GM12878 (cell line): Measurements from ENCODE around the gene NUAK2. TPM values are rescaled to one million over a fixed set of nuclear protein-coding genes. Genes with fewer than 3 reads are reported as not detected.
A peak's percentile ranks its signal among the peaks of the same experiment; 100 is the strongest.

Experiments used
- ATF3 ChIP-seq: IDR thresholded peaks from 2 replicates; pipeline ENCODE4 v1.6.1; 2011; ENCODE audit warnings: low read depth, mild to moderate bottlenecking, low read length, moderate library complexity, borderline replicate concordance; ENCODE audit errors: extremely low read depth
- CHD2 ChIP-seq: IDR thresholded peaks from 2 replicates; pipeline ENCODE4 v1.6.1; 2011; ENCODE audit warnings: low read depth, low read length, improper control_type of control experiment, borderline replicate concordance
- CREM ChIP-seq: IDR thresholded peaks from 2 replicates; pipeline ENCODE4 v1.6.1; 2014; ENCODE audit warnings: antibody characterized with exemption, low read depth
- CTCF ChIP-seq, 3 experiments: IDR thresholded peaks in 2 of 3; conservative IDR thresholded peaks in 1 of 3; 2 replicates each; pipeline ENCODE4 v1.5.1; 2011; ENCODE audit warnings: low read depth in 3 of 3, low read length in 3 of 3, mild to moderate bottlenecking in 3 of 3, control low read depth in 2 of 3, moderate library complexity in 2 of 3, inconsistent platforms in 1 of 3, mixed read lengths in 1 of 3; ENCODE audit not compliant: control insufficient read depth in 2 of 3, insufficient read depth in 1 of 3; ENCODE audit errors: extremely low read depth in 1 of 3
- EGR1 ChIP-seq, 2 experiments: IDR thresholded peaks; 1 replicate in 1 of 2; 2 replicates in 1 of 2; pipeline ENCODE4 v1.6.1; 2011 to 2012; ENCODE audit warnings: low read depth in 2 of 2, low read length in 2 of 2, borderline replicate concordance in 1 of 2, mild to moderate bottlenecking in 1 of 2, moderate library complexity in 1 of 2
- ESRRA ChIP-seq: IDR thresholded peaks from 2 replicates; pipeline ENCODE4 v1.6.1; 2012; ENCODE audit warnings: mild to moderate bottlenecking, low read length, improper control_type of control experiment
- GABPA ChIP-seq: IDR thresholded peaks from 2 replicates; pipeline ENCODE4 v1.6.1; 2014; ENCODE audit warnings: antibody characterized with exemption, low read depth, mild to moderate bottlenecking, inconsistent platforms
- HCFC1 ChIP-seq: fragments of 150-350 bp; IDR thresholded peaks from 2 replicates; pipeline ENCODE4 v1.6.1; 2014; ENCODE audit warnings: low read length
- HDGF ChIP-seq: fragments of 450-650 bp; IDR thresholded peaks from 2 replicates; pipeline ENCODE4 v1.6.1; 2016; ENCODE audit warnings: antibody characterized with exemption
- MEF2A ChIP-seq: IDR thresholded peaks from 2 replicates; pipeline ENCODE4 v1.6.1; 2011; ENCODE audit warnings: low read depth, mild to moderate bottlenecking, low read length, moderate library complexity; ENCODE audit not compliant: insufficient read depth
- POU2F2 ChIP-seq: IDR thresholded peaks from 3 replicates; pipeline ENCODE4 v1.6.1; 2011; ENCODE audit warnings: low read depth, mild to moderate bottlenecking, low read length, borderline replicate concordance
- PRDM15 ChIP-seq: fragments of 450-650 bp; formaldehyde crosslinking; IDR thresholded peaks from 2 replicates; pipeline ENCODE4 v1.4.0; 2020; ENCODE audit warnings: mild to moderate bottlenecking, moderate library complexity
- RELB ChIP-seq: fragments of 450-650 bp; IDR thresholded peaks from 2 replicates; pipeline ENCODE4 v1.6.1; 2017; ENCODE audit warnings: low read depth, mild to moderate bottlenecking, moderate library complexity
- SPI1 ChIP-seq: IDR thresholded peaks from 2 replicates; pipeline ENCODE4 v1.6.1; 2011; ENCODE audit warnings: low read depth, mild to moderate bottlenecking, low read length, moderate library complexity, borderline replicate concordance; ENCODE audit not compliant: insufficient read depth
- SRF ChIP-seq, 2 experiments: IDR thresholded peaks; 2 replicates each; pipeline ENCODE4 v1.6.1; 2011; ENCODE audit warnings: low read depth in 2 of 2, low read length in 2 of 2, mild to moderate bottlenecking in 1 of 2, moderate library complexity in 1 of 2
- STAT1 ChIP-seq: fragments of 450-650 bp; conservative IDR thresholded peaks from 2 replicates; pipeline ENCODE4 v1.6.1; 2014; ENCODE audit warnings: antibody characterized with exemption, mild to moderate bottlenecking
- TAF1 ChIP-seq: IDR thresholded peaks from 2 replicates; pipeline ENCODE4 v1.6.1; 2011; ENCODE audit warnings: mild to moderate bottlenecking, low read depth, low read length, borderline replicate concordance
- TCF3 ChIP-seq: IDR thresholded peaks from 2 replicates; pipeline ENCODE4 v1.6.1; 2012; ENCODE audit warnings: low read depth, mild to moderate bottlenecking, low read length, borderline replicate concordance; ENCODE audit not compliant: insufficient read depth
- ZNF217 ChIP-seq: fragments of 450-650 bp; IDR thresholded peaks from 2 replicates; pipeline ENCODE4 v1.6.1; 2017; ENCODE audit warnings: antibody characterized with exemption, mild to moderate bottlenecking
- polyA plus RNA-seq, 11 experiments: library from polyadenylated mRNA; depleted of rRNA in 4 of 11; unstranded in 6 of 11; stranded (reverse) in 5 of 11; fragments of >200 nt; fragmentation: Nextera tagmentation in 4 of 11; fragmentation: Illumina TruSeq in 1 of 11; extraction: Ambion mirVana in 4 of 11; extraction: Trizol in 1 of 11; gene quantifications; 1 replicate in 1 of 11; 2 replicates in 10 of 11; pipeline versions ENCODE4 v1.2.1 to v1.2.3, GENCODE V29; 2011 to 2016; ENCODE audit warnings: inconsistent platforms in 2 of 11, missing spikeins in 2 of 11, low read depth in 1 of 11
- total RNA-seq, 4 experiments: library from RNA; depleted of rRNA in 3 of 4; stranded (reverse); fragments of >200 nt in 3 of 4; fragmentation: Illumina TruSeq in 1 of 4; extraction: Trizol in 1 of 4; gene quantifications; 2 replicates each; pipeline versions ENCODE4 v1.2.1 to v1.2.3, GENCODE V29; 2013 to 2021
- TF ChIP-seq, protein P1 (sequence below): IDR thresholded peaks from 2 replicates; pipeline ENCODE4 v1.6.1; 2012; ENCODE audit warnings: low read depth, low read length, improper control_type of control experiment

The NUAK2 gene
- total and polyA plus RNA-seq, 10 of the 15 experiments (the other 5 are each of a cell fraction or from before 2014, with no cell fraction given), result 0.27 to 3.0 (median 1.2) TPM

DNA sequence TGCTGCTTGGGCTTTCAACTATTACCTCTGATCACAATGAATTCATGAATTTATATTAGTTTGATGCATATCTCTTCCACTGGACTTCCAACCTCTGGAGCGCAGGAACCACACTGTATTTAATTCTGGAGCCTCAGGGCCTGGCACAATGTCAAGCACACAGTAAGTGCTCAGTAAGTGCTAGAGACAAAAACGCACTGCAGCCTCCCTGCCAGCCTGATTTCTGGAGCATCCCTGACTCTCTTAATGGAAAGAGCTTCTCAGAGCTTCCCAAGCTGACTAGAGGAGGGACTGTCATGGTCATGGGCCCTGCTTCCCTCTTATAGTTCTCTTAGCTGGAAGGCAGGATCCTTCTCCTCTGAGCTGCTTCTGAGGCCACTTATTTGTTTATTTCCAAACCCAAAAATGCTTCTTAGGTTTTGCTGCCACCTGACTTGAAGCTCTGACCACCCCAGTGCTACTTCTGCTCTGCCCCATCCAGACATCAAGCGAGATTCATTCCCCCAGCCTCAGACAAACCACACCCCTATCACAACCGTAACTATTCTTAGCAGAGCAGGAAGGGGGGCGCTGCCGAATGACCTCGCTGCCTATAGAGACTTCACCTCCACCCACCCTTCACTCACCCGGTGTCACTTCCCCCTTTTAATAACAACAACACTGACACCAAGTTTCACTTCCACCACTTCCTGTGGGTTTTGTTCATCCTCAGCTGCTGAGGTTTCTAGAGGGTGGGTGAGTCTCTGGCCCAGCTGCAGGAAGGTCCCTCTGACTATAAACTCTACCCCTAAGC is 33.6 kb downstream of the NUAK2 start (continued):
- TF ChIP-seq, protein P1, sequence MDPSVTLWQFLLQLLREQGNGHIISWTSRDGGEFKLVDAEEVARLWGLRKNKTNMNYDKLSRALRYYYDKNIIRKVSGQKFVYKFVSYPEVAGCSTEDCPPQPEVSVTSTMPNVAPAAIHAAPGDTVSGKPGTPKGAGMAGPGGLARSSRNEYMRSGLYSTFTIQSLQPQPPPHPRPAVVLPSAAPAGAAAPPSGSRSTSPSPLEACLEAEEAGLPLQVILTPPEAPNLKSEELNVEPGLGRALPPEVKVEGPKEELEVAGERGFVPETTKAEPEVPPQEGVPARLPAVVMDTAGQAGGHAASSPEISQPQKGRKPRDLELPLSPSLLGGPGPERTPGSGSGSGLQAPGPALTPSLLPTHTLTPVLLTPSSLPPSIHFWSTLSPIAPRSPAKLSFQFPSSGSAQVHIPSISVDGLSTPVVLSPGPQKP, result no peak; the same call in none of the 2 replicates
- TF ChIP-seq ATF3 (no peak), CHD2 (peak; percentile 84; the same call in 1 of the 2 replicates), POU2F2 (peak; percentile 88; the same call in 2 of the 3 replicates), HCFC1 (no peak), MEF2A (peak; percentile 99), SPI1 (peak; percentile 99), HDGF (no peak), ZNF217 (peak; percentile 49; the same call in 1 of the 2 replicates), SRF (IDR thresholded peaks at IDR 0.05; ENCODE audit: low read depth in 2 of 2, low read length in 2 of 2) (0 out of 4 replicates have a peak, but pooled peaks of 1 of the 2 experiments have one; percentile 12), ESRRA (0 out of 2 replicates have a peak, but pooled peaks have one; percentile 33), TCF3 (peak; percentile 99), CTCF (IDR thresholded peaks at IDR 0.05 in 2 of 3, conservative IDR thresholded peaks at IDR 0.05 in 1 of 3; ENCODE audit: control insufficient read depth in 2 of 3, extremely low read depth in 1 of 3, insufficient read depth in 1 of 3, low read depth in 3 of 3, low read length in 3 of 3) (no peak), TAF1 (no peak), STAT1 (no peak), RELB (peak; percentile 98), PRDM15 (CRISPR knock-in tag) (no peak), CREM (peak; percentile 98), GABPA (peak; percentile 82), EGR1 (IDR thresholded peaks at IDR 0.05; ENCODE audit: borderline replicate concordance in 1 of 2, low read depth in 2 of 2, low read length in 2 of 2) (peak in 1 of 2 experiments; percentile 90; a peak in 2 of 3 replicates)
